HepG2 (cell line): ENCODE results near the gene HSPA1L. TPM values are rescaled to one million over a fixed set of nuclear protein-coding genes. Genes with fewer than 3 reads are reported as not detected.

Experiments used
- HMGXB3 ChIP-seq: sonication (generic); formaldehyde crosslinking; IDR thresholded peaks from 2 replicates; pipeline ENCODE4 v1.4.0; 2020; ENCODE audit warnings: missing genetic modification reagents, borderline replicate concordance
- MAX ChIP-seq: IDR thresholded peaks from 2 replicates; pipeline ENCODE4 v1.6.1; 2012; ENCODE audit warnings: inconsistent platforms
- RAD21 ChIP-seq: fragments of 450-650 bp; formaldehyde crosslinking; IDR thresholded peaks from 2 replicates; pipeline ENCODE4 v1.5.0; 2020; ENCODE audit warnings: mild to moderate bottlenecking
- RBM22 ChIP-seq: fragments of 200-400 bp; formaldehyde crosslinking; optimal IDR thresholded peaks from 2 replicates; pipeline ENCODE3; 2017; ENCODE audit warnings: mild to moderate bottlenecking, low read length, moderate library complexity
- TRIM22 ChIP-seq: fragments of 450-650 bp; IDR thresholded peaks from 2 replicates; pipeline ENCODE4 v1.6.1; 2017
- ZBTB25 ChIP-seq: IDR thresholded peaks from 2 replicates; pipeline ENCODE4 v1.6.1; 2018; ENCODE audit warnings: missing genetic modification reagents
- ZNF274 ChIP-seq: sonication (generic); formaldehyde crosslinking; IDR thresholded peaks from 2 replicates; pipeline ENCODE4 v1.5.1; 2020; ENCODE audit warnings: mild to moderate bottlenecking, missing genetic modification reagents
- ZNF280D ChIP-seq: sonication (generic); formaldehyde crosslinking; IDR thresholded peaks from 2 replicates; pipeline ENCODE4 v1.5.1; 2020; ENCODE audit warnings: mild to moderate bottlenecking, missing genetic modification reagents
- ZNF317 ChIP-seq: sonication (generic); formaldehyde crosslinking; IDR thresholded peaks from 2 replicates; pipeline ENCODE4 v1.5.0; 2020; ENCODE audit warnings: mild to moderate bottlenecking, missing genetic modification reagents
- ZNF34 ChIP-seq: sonication (generic); formaldehyde crosslinking; IDR thresholded peaks from 2 replicates; pipeline ENCODE4 v1.4.0; 2020; ENCODE audit warnings: mild to moderate bottlenecking, missing genetic modification reagents, borderline replicate concordance
- ZNF512 ChIP-seq: sonication (generic); formaldehyde crosslinking; IDR thresholded peaks from 2 replicates; pipeline ENCODE4 v1.4.0; 2020; ENCODE audit warnings: mild to moderate bottlenecking, missing genetic modification reagents
- ZNF678 ChIP-seq: sonication (generic); formaldehyde crosslinking; IDR thresholded peaks from 2 replicates; pipeline ENCODE4 v1.4.0; 2020; ENCODE audit warnings: mild to moderate bottlenecking, missing genetic modification reagents
- ZSCAN22 ChIP-seq: sonication (generic); formaldehyde crosslinking; IDR thresholded peaks from 2 replicates; pipeline ENCODE4 v1.4.0; 2020; ENCODE audit warnings: mild to moderate bottlenecking, missing genetic modification reagents
- polyA plus RNA-seq, 8 experiments: library from polyadenylated mRNA; depleted of rRNA in 3 of 8; stranded (reverse) in 7 of 8; unstranded in 1 of 8; fragments of >200 nt; fragmentation: Illumina TruSeq in 4 of 8; extraction: Trizol in 4 of 8; gene quantifications; 2 replicates each; pipeline versions ENCODE4 v1.2.1 to v1.2.3, GENCODE V29; 2011 to 2016; ENCODE audit warnings: low read depth in 4 of 8, missing spikeins in 1 of 8, mixed read lengths in 1 of 8; ENCODE audit not compliant: insufficient read depth in 1 of 8
- total RNA-seq, 5 experiments: library from RNA; depleted of rRNA; stranded (reverse); fragments of >200 nt; fragmentation: Illumina TruSeq; extraction: Trizol; gene quantifications; 2 replicates each; pipeline ENCODE4 v1.2.3, GENCODE V29; 2016; ENCODE audit warnings: low read depth in 1 of 5
- TF ChIP-seq, protein P1 (sequence below): sonication (generic); formaldehyde crosslinking; IDR thresholded peaks from 2 replicates; pipeline ENCODE4 v1.9.0; 2021; ENCODE audit warnings: missing genetic modification reagents, borderline replicate concordance

Gene HSPA1L
- total and polyA plus RNA-seq, 2 of the 13 experiments (the other 11 are each of a cell fraction or from before 2014, with no cell fraction given): 0.55 to 1.0 TPM

DNA sequence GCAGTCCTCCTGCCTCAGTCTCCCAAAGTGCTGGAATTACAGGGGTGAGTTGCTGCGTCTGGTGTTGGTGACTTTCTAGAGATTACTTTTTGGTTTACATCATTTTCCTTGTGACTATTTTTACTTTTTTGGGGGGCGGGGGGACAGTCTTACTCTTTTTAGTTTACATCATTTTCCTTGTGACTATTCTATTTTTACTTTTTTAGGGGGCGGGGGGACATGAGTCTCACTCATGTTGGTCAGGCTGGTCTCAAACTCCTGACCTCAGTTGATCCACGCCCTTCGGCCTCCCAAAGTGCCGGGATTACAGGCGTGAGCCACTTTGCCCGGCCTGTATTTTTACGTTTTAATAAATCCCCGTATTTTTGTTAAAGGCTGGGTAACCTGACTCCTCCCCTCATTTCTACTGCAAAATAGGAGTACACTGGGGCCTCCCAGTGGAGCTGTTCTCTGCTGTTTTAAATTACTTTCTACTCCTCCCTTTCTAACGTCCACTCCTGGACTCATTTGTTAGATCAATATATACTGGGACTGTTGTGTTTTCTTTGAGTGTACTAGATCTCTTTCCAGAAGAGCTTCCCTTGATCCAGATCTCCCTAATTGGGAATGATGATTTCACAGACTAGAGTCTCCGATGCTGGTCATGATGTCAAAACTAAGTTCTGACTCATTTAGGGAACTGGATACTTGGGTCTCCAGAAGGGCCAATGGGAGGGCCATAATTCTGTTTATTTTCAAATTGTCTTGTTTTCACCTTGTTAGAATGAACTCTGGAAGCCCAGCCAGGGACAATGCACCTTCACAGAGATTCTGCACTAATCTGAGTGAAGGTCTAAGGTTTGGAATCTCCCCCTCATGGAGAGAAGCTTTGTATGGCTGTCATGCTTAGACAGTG lies 21.6 kb upstream of the HSPA1L start (continued):
- no peak for TF ChIP-seq ZSCAN22 (CRISPR knock-in tag)
- no peak; the same call in 1 of the 2 replicates for TF ChIP-seq ZBTB25 (CRISPR knock-in tag)
- TF ChIP-seq, protein P1, sequence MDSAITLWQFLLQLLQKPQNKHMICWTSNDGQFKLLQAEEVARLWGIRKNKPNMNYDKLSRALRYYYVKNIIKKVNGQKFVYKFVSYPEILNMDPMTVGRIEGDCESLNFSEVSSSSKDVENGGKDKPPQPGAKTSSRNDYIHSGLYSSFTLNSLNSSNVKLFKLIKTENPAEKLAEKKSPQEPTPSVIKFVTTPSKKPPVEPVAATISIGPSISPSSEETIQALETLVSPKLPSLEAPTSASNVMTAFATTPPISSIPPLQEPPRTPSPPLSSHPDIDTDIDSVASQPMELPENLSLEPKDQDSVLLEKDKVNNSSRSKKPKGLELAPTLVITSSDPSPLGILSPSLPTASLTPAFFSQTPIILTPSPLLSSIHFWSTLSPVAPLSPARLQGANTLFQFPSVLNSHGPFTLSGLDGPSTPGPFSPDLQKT: no peak
- TF ChIP-seq ZNF34 (CRISPR knock-in tag): 0 out of 2 replicates have a peak, but pooled peaks have one; percentile 32
- TF ChIP-seq MAX: peak; percentile 42; the same call in 1 of the 2 replicates
- TF ChIP-seq ZNF280D (CRISPR knock-in tag): no peak
- no peak for TF ChIP-seq ZNF274 (CRISPR knock-in tag)
- TF ChIP-seq ZNF317 (CRISPR knock-in tag): no peak
- no peak for TF ChIP-seq ZNF512 (CRISPR knock-in tag)
- TF ChIP-seq HMGXB3 (CRISPR knock-in tag): no peak
- no peak for TF ChIP-seq ZNF678 (CRISPR knock-in tag)
- peak; percentile 26; the same call in 1 of the 2 replicates for TF ChIP-seq RAD21 (CRISPR knock-in tag)
- TF ChIP-seq TRIM22: no peak
- no peak for TF ChIP-seq RBM22
